Left renal pelvis (tissue), 4 donors: Measurements from ENCODE around the gene DAB2IP. TPM values are rescaled to one million over a fixed set of nuclear protein-coding genes. Genes with fewer than 3 reads are reported as not detected.
"Not testable (repeated sequence)": the region's sequence is repeated elsewhere in the genome, so short reads cannot be mapped to it uniquely, and the experiment has no call there.

Source experiments
- DNase-seq, 4 donors: peaks; one replicate each; pipeline ENCODE4 v3.0.0-alpha.2; 2013; ENCODE audit warnings: low read depth in 4 of 4, low spot score in 3 of 4
- polyA plus RNA-seq, 4 donors: library from polyadenylated mRNA; unstranded; fragments of 120-200 nt; gene quantifications; one replicate each; pipeline ENCODE4 v1.2.1, GENCODE V29; 2013; ENCODE audit not compliant: insufficient read length in 4 of 4

DAB2IP gene
- polyA plus RNA-seq, 4 donors: 33.4 to 43.9 (median 39.6) TPM

GRCh38 chr9:121641224-121641611 is 10.2 kb upstream of the DAB2IP start:
- no peak for DNase-seq

GRCh38 chr9:121642758-121643157 is 8.7 kb upstream of the DAB2IP start:
- no peak for DNase-seq

GRCh38 chr9:121643473-121643872 is 8.0 kb upstream of the DAB2IP start:
- DNase-seq: no peak

- not testable (repeated sequence) for DNase-seq
Measured at GRCh38 chr9:121644040-121644439, 7.4 kb upstream of the DAB2IP start.

- DNase-seq: no peak
Measured at GRCh38 chr9:121645003-121645402, 6.4 kb upstream of the DAB2IP start.

- no peak for DNase-seq
Measured at GRCh38 chr9:121645853-121646807, 5.3 kb upstream of the DAB2IP start.

- no peak for DNase-seq
Measured at GRCh38 chr9:121646992-121647391, 4.4 kb upstream of the DAB2IP start.

GRCh38 chr9:121648172-121648571 is 3.3 kb upstream of the DAB2IP start:
- no peak for DNase-seq

GRCh38 chr9:121648799-121649198 is 2.6 kb upstream of the DAB2IP start:
- no peak for DNase-seq

GRCh38 chr9:121649476-121650216 is 1.8 kb upstream of the DAB2IP start:
- DNase-seq: no peak

GRCh38 chr9:121650217-121651007 is 1.0 kb upstream of the DAB2IP start:
- peak; percentile 84 to 92 (median 86) for DNase-seq

GRCh38 chr9:121651008-121651294 is 483 bp upstream of the DAB2IP start:
- no peak for DNase-seq

- DNase-seq: peak in 1 of 4 donors; percentile 64
Measured at GRCh38 chr9:121652021-121652837, 795 bp downstream of the DAB2IP start.

- DNase-seq: no peak
Measured at GRCh38 chr9:121652838-121653231, 1.4 kb downstream of the DAB2IP start.

GRCh38 chr9:121654499-121655140 is 3.2 kb downstream of the DAB2IP start:
- DNase-seq: no peak

- no peak for DNase-seq
Measured at GRCh38 chr9:121655231-121655755, 3.9 kb downstream of the DAB2IP start.

GRCh38 chr9:121656941-121657470 is 5.6 kb downstream of the DAB2IP start:
- DNase-seq: no peak

- no peak for DNase-seq
Measured at GRCh38 chr9:121658166-121658565, 6.7 kb downstream of the DAB2IP start.

- no peak for DNase-seq
Measured at GRCh38 chr9:121658591-121658990, 7.2 kb downstream of the DAB2IP start.
